ENCODE results near the gene ZNF672.

GRCh38 chr1:248788327-248788726 lies 49.7 kb upstream of the ZNF672 start:
- TF ChIP-seq EZH2 (IDR thresholded peaks at IDR 0.05; ENCODE audit: insufficient read depth, low read length) = no peak
- TF ChIP-seq, protein P1, sequence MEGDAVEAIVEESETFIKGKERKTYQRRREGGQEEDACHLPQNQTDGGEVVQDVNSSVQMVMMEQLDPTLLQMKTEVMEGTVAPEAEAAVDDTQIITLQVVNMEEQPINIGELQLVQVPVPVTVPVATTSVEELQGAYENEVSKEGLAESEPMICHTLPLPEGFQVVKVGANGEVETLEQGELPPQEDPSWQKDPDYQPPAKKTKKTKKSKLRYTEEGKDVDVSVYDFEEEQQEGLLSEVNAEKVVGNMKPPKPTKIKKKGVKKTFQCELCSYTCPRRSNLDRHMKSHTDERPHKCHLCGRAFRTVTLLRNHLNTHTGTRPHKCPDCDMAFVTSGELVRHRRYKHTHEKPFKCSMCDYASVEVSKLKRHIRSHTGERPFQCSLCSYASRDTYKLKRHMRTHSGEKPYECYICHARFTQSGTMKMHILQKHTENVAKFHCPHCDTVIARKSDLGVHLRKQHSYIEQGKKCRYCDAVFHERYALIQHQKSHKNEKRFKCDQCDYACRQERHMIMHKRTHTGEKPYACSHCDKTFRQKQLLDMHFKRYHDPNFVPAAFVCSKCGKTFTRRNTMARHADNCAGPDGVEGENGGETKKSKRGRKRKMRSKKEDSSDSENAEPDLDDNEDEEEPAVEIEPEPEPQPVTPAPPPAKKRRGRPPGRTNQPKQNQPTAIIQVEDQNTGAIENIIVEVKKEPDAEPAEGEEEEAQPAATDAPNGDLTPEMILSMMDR (IDR thresholded peaks at IDR 0.05; ENCODE audit: insufficient read depth, low read depth, low read length) = no peak

Data from astrocyte (in vitro differentiated cells and primary cell).